Tibial artery (tissue), 4 donors: ENCODE data around the gene PTMS.

Experiments
- DNase-seq, 2 donors: peaks; one replicate each; pipeline ENCODE4 v3.0.0-alpha.2; 2019
- H3K27ac ChIP-seq, 2 donors: fragments of 200-600 bp; sonication (generic) in 1 of 2; 1 replicate in 1 of 2; 2 replicates in 1 of 2; pipeline ENCODE4 v1.5.1; 2018 to 2019; ENCODE audit warnings: mild to moderate bottlenecking in 1 of 2
- H3K27me3 ChIP-seq, 2 donors: fragments of 200-600 bp; sonication (generic) in 1 of 2; one replicate each; pipeline versions ENCODE4 v1.5.1 to v1.6.0; 2016 to 2019
- H3K36me3 ChIP-seq, 3 donors: fragments of 200-600 bp; sonication (generic) in 2 of 3; one replicate each; pipeline ENCODE4 v1.5.1; 2016 to 2019; ENCODE audit warnings: mild to moderate bottlenecking in 2 of 3
- H3K4me1 ChIP-seq, 4 donors: fragments of 200-600 bp; sonication (generic) in 2 of 4; 1 replicate in 3 of 4; 2 replicates in 1 of 4; pipeline ENCODE4 v1.5.1; 2016 to 2019
- H3K4me3 ChIP-seq, 2 donors: fragments of 200-600 bp; sonication (generic) in 1 of 2; 1 replicate in 1 of 2; 2 replicates in 1 of 2; pipeline ENCODE4 v1.5.1; 2018 to 2019; ENCODE audit warnings: mild to moderate bottlenecking in 2 of 2
- H3K9me3 ChIP-seq, 3 donors: fragments of 200-600 bp; sonication (generic) in 1 of 3; one replicate each; pipeline ENCODE4 v1.5.1; 2016 to 2019
- intact Hi-C: fragments of 100-400 bp; cut with DNase I; formaldehyde crosslinking; loops from one replicate; pipeline ENCODE4 v1.15.0; 2023; ENCODE audit warnings: low total_unique reads
- TF ChIP-seq, protein P1 (sequence below), 2 experiments: fragments of 200-600 bp in 1 of 2; fragments of 450-650 bp in 1 of 2; IDR thresholded peaks; one replicate each; pipeline ENCODE4 v1.5.1; 2017 to 2019; ENCODE audit warnings: antibody characterized with exemption in 2 of 2, mild to moderate bottlenecking in 1 of 2, moderate library complexity in 1 of 2

Gene PTMS

GRCh38 chr12:6783828-6784227, 17.7 kb downstream of the PTMS start:
- intact Hi-C loops: no loop called here
- peaks cover 0 to 4% (median 0%) of the 10 kb centered on the region in 4 donors for H3K4me1 ChIP-seq
- no peaks in the 10 kb centered on the region for H3K36me3 ChIP-seq
- DNase-seq: no peak
- H3K9me3 ChIP-seq: no peaks in the 10 kb centered on the region
- TF ChIP-seq, protein P1, sequence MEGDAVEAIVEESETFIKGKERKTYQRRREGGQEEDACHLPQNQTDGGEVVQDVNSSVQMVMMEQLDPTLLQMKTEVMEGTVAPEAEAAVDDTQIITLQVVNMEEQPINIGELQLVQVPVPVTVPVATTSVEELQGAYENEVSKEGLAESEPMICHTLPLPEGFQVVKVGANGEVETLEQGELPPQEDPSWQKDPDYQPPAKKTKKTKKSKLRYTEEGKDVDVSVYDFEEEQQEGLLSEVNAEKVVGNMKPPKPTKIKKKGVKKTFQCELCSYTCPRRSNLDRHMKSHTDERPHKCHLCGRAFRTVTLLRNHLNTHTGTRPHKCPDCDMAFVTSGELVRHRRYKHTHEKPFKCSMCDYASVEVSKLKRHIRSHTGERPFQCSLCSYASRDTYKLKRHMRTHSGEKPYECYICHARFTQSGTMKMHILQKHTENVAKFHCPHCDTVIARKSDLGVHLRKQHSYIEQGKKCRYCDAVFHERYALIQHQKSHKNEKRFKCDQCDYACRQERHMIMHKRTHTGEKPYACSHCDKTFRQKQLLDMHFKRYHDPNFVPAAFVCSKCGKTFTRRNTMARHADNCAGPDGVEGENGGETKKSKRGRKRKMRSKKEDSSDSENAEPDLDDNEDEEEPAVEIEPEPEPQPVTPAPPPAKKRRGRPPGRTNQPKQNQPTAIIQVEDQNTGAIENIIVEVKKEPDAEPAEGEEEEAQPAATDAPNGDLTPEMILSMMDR (IDR thresholded peaks at IDR 0.05): no peak
- no peak overlapping the region for H3K27ac ChIP-seq
- no peak overlapping the region for H3K4me3 ChIP-seq
- H3K27me3 ChIP-seq: no peaks in the 10 kb centered on the region

DNA sequence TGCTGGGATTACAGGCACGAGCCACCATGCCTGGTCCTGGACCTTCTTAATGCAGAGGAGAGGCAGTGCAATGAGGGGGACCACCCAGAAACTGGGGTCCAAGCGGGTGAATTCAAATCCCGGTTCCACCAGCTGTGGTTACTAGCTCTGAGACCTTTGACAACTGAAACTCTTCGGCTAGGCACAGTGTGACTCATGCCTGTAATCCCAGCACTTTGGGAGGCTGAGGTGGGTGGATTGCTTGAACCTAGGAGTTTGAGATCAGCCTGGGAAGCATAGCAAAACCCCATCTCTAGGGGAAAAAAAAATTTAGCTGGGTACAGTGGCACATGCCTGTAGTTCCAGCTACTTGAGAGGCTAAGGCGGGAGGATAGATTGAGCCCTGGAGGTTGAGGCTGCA, 18.1 kb downstream of the PTMS start:
- Histone ChIP-seq H3K4me1 (no peaks in the 10 kb centered on the region), H3K36me3 (no peaks in the 10 kb centered on the region), H3K4me3 (no peak overlapping the region), H3K27ac (no peak overlapping the region), H3K27me3 (no peaks in the 10 kb centered on the region), H3K9me3 (no peaks in the 10 kb centered on the region)
- TF ChIP-seq, protein P1 (IDR thresholded peaks at IDR 0.05): no peak
- intact Hi-C loops: no loop called here
- no peak for DNase-seq

DNA sequence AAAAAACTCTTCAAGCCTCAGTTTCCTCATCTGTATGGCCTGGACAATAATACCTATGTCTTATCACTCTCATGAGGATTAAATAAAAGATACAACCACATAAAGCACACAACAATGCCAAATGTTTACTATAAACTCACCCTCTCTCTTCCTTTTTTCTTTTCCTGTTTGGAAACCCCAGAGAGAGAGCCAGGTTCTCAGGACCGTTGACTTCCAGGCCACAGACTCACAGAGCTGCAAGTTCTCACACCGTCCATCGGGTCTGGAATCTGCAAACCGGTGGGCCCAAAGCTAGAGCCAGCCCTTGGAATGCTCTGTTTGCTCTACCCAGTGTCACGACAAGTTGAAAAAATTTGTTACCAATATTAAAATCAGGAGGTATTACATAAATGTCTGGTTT, 18.6 kb downstream of the PTMS start:
- Histone ChIP-seq H3K4me1 (no peaks in the 10 kb centered on the region), H3K27me3 (no peaks in the 10 kb centered on the region), H3K36me3 (no peaks in the 10 kb centered on the region), H3K27ac (no peak overlapping the region), H3K4me3 (no peak overlapping the region), H3K9me3 (no peaks in the 10 kb centered on the region)
- intact Hi-C loops: no loop called here
- DNase-seq: no peak
- TF ChIP-seq, protein P1 (IDR thresholded peaks at IDR 0.05): no peak

DNA sequence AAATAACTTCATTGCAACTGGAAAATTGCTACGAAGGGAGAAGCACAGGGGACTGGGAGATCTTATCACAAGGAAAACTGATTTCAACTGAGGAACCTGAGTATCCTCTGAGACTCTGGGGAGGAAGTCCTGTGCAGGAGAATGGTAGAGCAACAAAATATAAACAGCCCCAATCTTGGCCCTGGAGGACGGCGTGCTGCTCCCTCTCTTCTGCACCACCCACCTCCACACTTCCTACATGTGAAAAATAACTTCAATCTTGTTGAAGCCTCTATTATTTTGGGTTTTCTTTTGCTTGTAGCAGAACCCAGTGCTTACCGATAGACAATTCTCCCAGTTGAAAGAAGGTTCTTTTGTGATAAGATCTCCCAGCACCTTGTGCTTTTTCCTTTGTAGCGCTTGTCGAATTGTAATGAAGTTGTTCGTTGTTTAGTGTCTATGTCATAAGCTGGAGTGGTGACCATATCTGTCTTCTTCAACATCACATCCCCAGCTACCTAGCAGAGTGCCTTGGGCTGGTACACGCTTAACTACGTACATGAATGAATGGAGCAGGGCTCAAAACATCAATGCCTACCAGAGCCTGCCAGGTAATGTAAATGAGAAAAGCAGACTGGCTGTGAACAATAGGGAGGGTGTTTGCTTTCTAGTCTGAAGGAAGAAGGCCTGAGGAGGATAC, 20.4 kb downstream of the PTMS start:
- intact Hi-C loops: no loop called here
- H3K27ac ChIP-seq: no peak overlapping the region
- TF ChIP-seq, protein P1 (IDR thresholded peaks at IDR 0.05): no peak
- H3K36me3 ChIP-seq: no peaks in the 10 kb centered on the region
- H3K9me3 ChIP-seq: no peaks in the 10 kb centered on the region
- no peaks in the 10 kb centered on the region for H3K4me1 ChIP-seq
- H3K4me3 ChIP-seq: no peak overlapping the region
- DNase-seq: no peak
- H3K27me3 ChIP-seq: no peaks in the 10 kb centered on the region

DNA sequence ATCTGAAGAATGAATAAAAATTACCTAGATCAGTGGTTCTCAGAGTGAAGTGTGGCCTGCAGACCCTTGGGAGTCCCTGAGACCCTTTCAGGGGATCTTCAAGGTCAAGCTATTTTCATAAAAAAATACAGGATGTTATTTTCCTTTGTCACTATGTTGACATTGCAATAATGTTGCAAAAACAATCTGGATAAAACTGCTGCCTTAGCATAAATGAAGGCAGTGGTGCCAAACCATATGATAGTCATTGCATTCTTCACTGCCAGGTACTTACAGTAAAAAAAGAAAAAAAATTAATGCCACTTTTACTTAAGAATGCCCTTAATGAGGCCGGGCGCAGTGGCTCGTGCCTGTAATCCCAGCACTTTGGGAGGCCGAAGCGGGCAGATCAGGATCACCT, 21.1 kb downstream of the PTMS start:
- TF ChIP-seq, protein P1 (IDR thresholded peaks at IDR 0.05): no peak

More for the DNA sequence above, 21.1 kb downstream of the PTMS start:
- Histone ChIP-seq H3K4me1 (no peaks in the 10 kb centered on the region), H3K9me3 (no peaks in the 10 kb centered on the region), H3K27ac (no peak overlapping the region), H3K36me3 (no peaks in the 10 kb centered on the region), H3K4me3 (no peak overlapping the region), H3K27me3 (no peaks in the 10 kb centered on the region)
- intact Hi-C loops: no loop called here
- no peak for DNase-seq
